Activated CD4-positive, alpha-beta T cell treated with anti-CD3 and anti-CD28 coated beads, Interleukin-2, amount 10 ng/mL, durations not matched to agents 24 days and 14 days (primary cell): ENCODE data around the gene LSM2. TPM values are rescaled to one million over a fixed set of nuclear protein-coding genes. Genes with fewer than 3 reads are reported as not detected.
A peak's percentile ranks its signal among the peaks of the same experiment; 100 is the strongest.

Source experiments
- DNase-seq: peaks from one replicate; pipeline ENCODE4 v3.0.0; 2022
- H3K27ac Mint-ChIP-seq: one replicate; pipeline ENCODE4 v1.8.0; 2022; ENCODE audit warnings: mild to moderate bottlenecking, mixed read lengths
- H3K27me3 Mint-ChIP-seq: one replicate; pipeline ENCODE4 v1.8.0; 2022; ENCODE audit warnings: mixed read lengths
- H3K36me3 Mint-ChIP-seq: one replicate; pipeline ENCODE4 v1.8.0; 2022; ENCODE audit warnings: low read depth, mild to moderate bottlenecking, mixed read lengths
- H3K4me1 Mint-ChIP-seq: one replicate; pipeline ENCODE4 v1.8.0; 2021; ENCODE audit warnings: mixed read lengths
- H3K4me3 Mint-ChIP-seq: one replicate; pipeline ENCODE4 v1.8.0; 2022; ENCODE audit warnings: mild to moderate bottlenecking, moderate library complexity, mixed read lengths
- H3K9me3 Mint-ChIP-seq: one replicate; pipeline ENCODE4 v1.8.0; 2021; ENCODE audit warnings: mixed read lengths
- intact Hi-C: fragments of 100-400 bp; cut with micrococcal nuclease; formaldehyde crosslinking; loops from one replicate; pipeline ENCODE4 v1.15.1; 2023
- total RNA-seq: library from RNA; stranded (reverse); gene quantifications from 2 replicates; pipeline ENCODE4 v1.2.3, GENCODE V29; 2022

The LSM2 gene
- total RNA-seq, 1 donor from 2014 or later, result 142 TPM

GRCh38 chr6:31750411-31751022 is 56.2 kb downstream of the LSM2 start:
- Mint-ChIP-seq H3K4me3 (no peak overlapping the region), H3K9me3 (no peaks in the 10 kb centered on the region), H3K4me1 (peaks cover 3% of the 10 kb centered on the region), H3K27me3 (no peaks in the 10 kb centered on the region), H3K36me3 (peaks cover 21% of the 10 kb centered on the region), H3K27ac (no peak overlapping the region)
- no peak for DNase-seq
- intact Hi-C loops, result no loop called here

DNA sequence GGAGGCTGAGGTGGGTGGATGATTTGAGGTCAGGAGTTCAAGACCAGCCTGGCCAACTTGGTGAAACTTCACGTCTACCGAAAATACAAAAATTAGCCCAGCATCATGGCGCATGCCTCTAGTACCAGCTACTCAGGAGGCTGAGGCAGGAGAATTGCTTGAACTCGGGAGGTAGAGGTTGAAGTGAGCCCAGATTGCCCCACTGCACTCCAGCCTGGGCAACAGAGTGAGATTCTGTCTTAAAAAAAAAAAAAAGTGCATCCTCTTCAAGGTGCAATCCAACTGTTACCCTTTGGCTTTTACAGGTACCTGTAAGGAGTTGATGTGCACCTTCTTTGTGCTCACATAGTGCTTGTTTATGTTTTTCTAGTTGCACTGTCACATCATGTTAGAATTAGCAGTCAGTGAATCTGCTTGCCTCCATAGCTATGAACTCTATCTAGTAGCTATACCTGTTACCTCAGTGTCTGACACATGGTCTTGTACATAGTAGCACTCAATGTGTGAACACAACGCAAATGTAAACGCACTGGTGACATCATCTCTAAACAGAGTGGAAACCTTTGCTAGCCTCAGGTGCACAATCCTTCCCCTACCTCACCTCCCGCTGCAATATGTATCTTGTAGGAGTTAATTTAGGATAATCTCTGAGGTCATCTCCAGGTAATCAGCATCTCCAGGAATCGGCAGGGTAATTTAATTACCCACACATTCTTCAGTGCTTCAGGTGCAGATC is 57.3 kb downstream of the LSM2 start:
- intact Hi-C loops, result no loop called here
- no peak overlapping the region for H3K4me3 Mint-ChIP-seq
- peaks cover 28% of the 10 kb centered on the region for H3K36me3 Mint-ChIP-seq
- DNase-seq, result no peak
- no peaks in the 10 kb centered on the region for H3K9me3 Mint-ChIP-seq
- no peaks in the 10 kb centered on the region for H3K27me3 Mint-ChIP-seq
- peak overlapping the region; percentile 10 for H3K27ac Mint-ChIP-seq
- H3K4me1 Mint-ChIP-seq, result peaks cover 7% of the 10 kb centered on the region

Other genes starting within 250 kb of the LSM2 start
- gene LTA, start 234.7 kb downstream of the LSM2 start, total RNA-seq, result 622 and 631 TPM in 2 replicates
- gene TNF, start 231.4 kb downstream of the LSM2 start, total RNA-seq, result 294 and 303 TPM in 2 replicates
- 134 and 136 TPM in 2 replicates for gene LTB, start 224.5 kb downstream of the LSM2 start, total RNA-seq
- 42.6 and 46.4 TPM in 2 replicates for gene LST1, start 220.7 kb downstream of the LSM2 start, total RNA-seq
- 12.2 and 14.5 TPM in 2 replicates for gene NCR3, start 214.0 kb downstream of the LSM2 start, total RNA-seq
- gene AIF1, start 191.7 kb downstream of the LSM2 start, total RNA-seq, result 68.2 and 69.6 TPM in 2 replicates
- 290 and 303 TPM in 2 replicates for gene PRRC2A, start 186.3 kb downstream of the LSM2 start, total RNA-seq
- 324 and 342 TPM in 2 replicates for gene BAG6, start 154.3 kb downstream of the LSM2 start, total RNA-seq
- 2.5 and 3.4 TPM in 2 replicates for gene APOM, start 151.1 kb downstream of the LSM2 start, total RNA-seq
- 16.8 and 17.9 TPM in 2 replicates for gene C6orf47, start 146.2 kb downstream of the LSM2 start, total RNA-seq
- gene GPANK1, start 142.0 kb downstream of the LSM2 start, total RNA-seq, result 32.9 and 33.6 TPM in 2 replicates
- gene CSNK2B, start 140.9 kb downstream of the LSM2 start, total RNA-seq, result 288 and 302 TPM in 2 replicates
- 32.8 and 33.5 TPM in 2 replicates for gene LY6G5B, start 137.0 kb downstream of the LSM2 start, total RNA-seq
- 4.1 and 4.9 TPM in 2 replicates for gene LY6G5C, start 125.9 kb downstream of the LSM2 start, total RNA-seq
- 43.1 and 44.7 TPM in 2 replicates for gene ABHD16A, start 103.6 kb downstream of the LSM2 start, total RNA-seq
- not detected in 2 replicates for gene LY6G6F, start 100.1 kb downstream of the LSM2 start, total RNA-seq
- gene LY6G6D, start 91.6 kb downstream of the LSM2 start, total RNA-seq, result not detected in 2 replicates
- gene LY6G6C, start 85.2 kb downstream of the LSM2 start, total RNA-seq, result not detected in 2 replicates
- gene MPIG6B, start 83.6 kb downstream of the LSM2 start, total RNA-seq, result not detected in 2 replicates
- gene DDAH2, start 77.7 kb downstream of the LSM2 start, total RNA-seq, result 4.8 and 5.6 TPM in 2 replicates
- 385 TPM in 2 replicates for gene CLIC1, start 70.4 kb downstream of the LSM2 start, total RNA-seq
- gene MSH5, start 67.0 kb downstream of the LSM2 start, total RNA-seq, result 87.8 and 99.6 TPM in 2 replicates
- 15.0 and 17.7 TPM in 2 replicates for gene SAPCD1, start 44.3 kb downstream of the LSM2 start, total RNA-seq
- 3.0 and 3.2 TPM in 2 replicates for gene VWA7, start 29.6 kb downstream of the LSM2 start, total RNA-seq
- 173 and 181 TPM in 2 replicates for gene VARS1, start 11.2 kb downstream of the LSM2 start, total RNA-seq
- 1.8 and 2.5 TPM in 2 replicates for gene HSPA1L, start 8.3 kb upstream of the LSM2 start, total RNA-seq
- 189 and 190 TPM in 2 replicates for gene HSPA1A, start 8.6 kb upstream of the LSM2 start, total RNA-seq
- gene HSPA1B, start 20.8 kb upstream of the LSM2 start, total RNA-seq, result 156 and 161 TPM in 2 replicates
- gene NEU1, start 55.9 kb upstream of the LSM2 start, total RNA-seq, result 20.4 and 22.2 TPM in 2 replicates
- gene SLC44A4, start 72.0 kb upstream of the LSM2 start, total RNA-seq, result 0.21 TPM in 1 of 2 replicates, not detected in the other
- gene EHMT2, start 90.7 kb upstream of the LSM2 start, total RNA-seq, result 73.5 and 79.3 TPM in 2 replicates
- 3.7 and 4.6 TPM in 2 replicates for gene ZBTB12, start 95.1 kb upstream of the LSM2 start, total RNA-seq
- 0.30 and 0.43 TPM in 2 replicates for gene C2, start 120.8 kb upstream of the LSM2 start, total RNA-seq
- gene CFB, start 139.1 kb upstream of the LSM2 start, total RNA-seq, result 0.17 TPM in 1 of 2 replicates, not detected in the other
- 85.8 and 88.5 TPM in 2 replicates for gene NELFE, start 152.0 kb upstream of the LSM2 start, total RNA-seq
- 92.8 and 93.7 TPM in 2 replicates for gene SKIC2, start 152.2 kb upstream of the LSM2 start, total RNA-seq
- gene DXO, start 165.2 kb upstream of the LSM2 start, total RNA-seq, result 13.2 and 14.1 TPM in 2 replicates
- gene C4A, start 175.1 kb upstream of the LSM2 start, total RNA-seq, result 2.7 and 3.3 TPM in 2 replicates
- gene C4B, start 207.8 kb upstream of the LSM2 start, total RNA-seq, result 2.9 and 3.7 TPM in 2 replicates
- gene CYP21A2, start 231.4 kb upstream of the LSM2 start, total RNA-seq, result 0.35 TPM in 1 of 2 replicates, not detected in the other